Endodermal cell (in vitro differentiated cells): ENCODE measurements around the gene TUBA8. TPM values are rescaled to one million over a fixed set of nuclear protein-coding genes. Genes with fewer than 3 reads are reported as not detected.
"Not testable (repeated sequence)": the region's sequence is repeated elsewhere in the genome, so short reads cannot be mapped to it uniquely, and the experiment has no call there.

ENCODE experiments used
- DNase-seq: peaks from one replicate; pipeline ENCODE4 v3.0.0-alpha.2; 2017
- H3K27ac ChIP-seq: 2 replicates; pipeline ENCODE4 v1.5.1; 2013; ENCODE audit warnings: mild to moderate bottlenecking, low read depth, low read length, moderate library complexity
- H3K27me3 ChIP-seq: 2 replicates; pipeline ENCODE4 v1.6.1; 2013; ENCODE audit warnings: mild to moderate bottlenecking, low read length, moderate library complexity; ENCODE audit not compliant: insufficient read depth, control insufficient read depth, poor library complexity, severe bottlenecking
- H3K36me3 ChIP-seq: 2 replicates; pipeline ENCODE4 v1.7.0; 2013; ENCODE audit warnings: mild to moderate bottlenecking, low read length, moderate library complexity; ENCODE audit not compliant: control insufficient read depth, insufficient read depth
- H3K4me1 ChIP-seq: one replicate; pipeline ENCODE4 v1.7.0; 2013; ENCODE audit warnings: low read length; ENCODE audit not compliant: control insufficient read depth, insufficient read depth
- H3K4me3 ChIP-seq: 2 replicates; pipeline ENCODE4 v1.5.1; 2013; ENCODE audit warnings: mild to moderate bottlenecking, low read length, moderate library complexity
- H3K9ac ChIP-seq: 2 replicates; pipeline ENCODE4 v1.6.1; 2013; ENCODE audit warnings: mild to moderate bottlenecking, low read length, moderate library complexity; ENCODE audit not compliant: poor library complexity, severe bottlenecking; ENCODE audit errors: extremely low read depth
- H3K9me3 ChIP-seq: 2 replicates; pipeline ENCODE4 v1.6.1; 2013; ENCODE audit warnings: mild to moderate bottlenecking, low read length, moderate library complexity; ENCODE audit not compliant: control insufficient read depth
- H3K27ac Mint-ChIP-seq: 2 replicates; pipeline ENCODE4 v1.8.0; 2020; ENCODE audit warnings: mixed read lengths
- H3K27me3 Mint-ChIP-seq: 2 replicates; pipeline ENCODE4 v1.8.0; 2021; ENCODE audit warnings: mild to moderate bottlenecking, mixed read lengths; ENCODE audit not compliant: insufficient read depth
- H3K36me3 Mint-ChIP-seq: 2 replicates; pipeline ENCODE4 v1.8.0; 2020; ENCODE audit warnings: low read depth, mixed read lengths
- H3K4me1 Mint-ChIP-seq: 2 replicates; pipeline ENCODE4 v1.8.0; 2020; ENCODE audit warnings: mixed read lengths
- H3K4me3 Mint-ChIP-seq: 2 replicates; pipeline ENCODE4 v1.8.0; 2020; ENCODE audit warnings: mild to moderate bottlenecking, moderate library complexity, mixed read lengths
- H3K9me3 Mint-ChIP-seq: 2 replicates; pipeline ENCODE4 v1.8.0; 2020; ENCODE audit warnings: mild to moderate bottlenecking, mixed read lengths
- CTCF ChIP-seq: fragments of 200-600 bp; sonication (generic); conservative IDR thresholded peaks from 2 replicates; pipeline ENCODE4 v1.5.0; 2021; ENCODE audit warnings: antibody characterized with exemption, mild to moderate bottlenecking
- WGBS, 2 experiments: methylation state at CpG; one replicate each; pipeline versions ENCODE4 v1.1.5 to v1.1.7; 2013; ENCODE audit warnings: missing lambda C conversion rate in 2 of 2, mixed read lengths in 1 of 2; ENCODE audit not compliant: insufficient coverage in 1 of 2, insufficient read length in 1 of 2; 5-methylcytosine and 5-hydroxymethylcytosine counted together
- total RNA-seq, 2 donors: library from RNA; stranded (reverse); fragmentation: NEBNext Ultra II Directional in 1 of 2; extraction: Animal tissue kit (Norgen Biotek cat#: 25700) in 1 of 2; gene quantifications; 2 replicates in 1 of 2; 3 replicates in 1 of 2; pipeline ENCODE4 v1.2.1, GENCODE V29; 2021

Gene TUBA8
- total RNA-seq, 2 donors from 2014 or later = 0.58 to 0.66 TPM

- H3K4me3 Mint-ChIP-seq = no peak overlapping the region
- H3K9ac ChIP-seq = no peak overlapping the region
These were observed 46.5 kb downstream of the TUBA8 start for GRCh38 chr22:18156878-18157713.

GRCh38 chr22:18157714-18158028, 47.1 kb downstream of the TUBA8 start:
- no peak overlapping the region for H3K27ac ChIP-seq
- no peak for TF ChIP-seq CTCF
- peaks cover 6% of the 10 kb centered on the region for H3K4me1 Mint-ChIP-seq
- no peak overlapping the region for H3K27ac Mint-ChIP-seq
- H3K27me3 ChIP-seq = no peaks in the 10 kb centered on the region
- H3K4me1 ChIP-seq = no peaks in the 10 kb centered on the region
- H3K36me3 ChIP-seq = no peaks in the 10 kb centered on the region
- WGBS, 2 experiments = 59 to 63% methylated on average over 12 of the region's 12 CpGs
- H3K9me3 Mint-ChIP-seq = no peaks in the 10 kb centered on the region
- H3K27me3 Mint-ChIP-seq = peaks cover 2% of the 10 kb centered on the region
- H3K4me3 ChIP-seq = no peak overlapping the region
- H3K9ac ChIP-seq = no peak overlapping the region
- DNase-seq = no peak
- no peaks in the 10 kb centered on the region for H3K36me3 Mint-ChIP-seq
- H3K4me3 Mint-ChIP-seq = no peak overlapping the region
- no peaks in the 10 kb centered on the region for H3K9me3 ChIP-seq

More at GRCh38 chr22:18156878-18157713, 46.5 kb downstream of the TUBA8 start:
- DNase-seq = peak; percentile 95
- Histone ChIP-seq H3K27ac (no peak overlapping the region), H3K4me1 (no peaks in the 10 kb centered on the region), H3K36me3 (no peaks in the 10 kb centered on the region), H3K9me3 (no peaks in the 10 kb centered on the region), H3K4me3 (no peak overlapping the region), H3K27me3 (no peaks in the 10 kb centered on the region)
- Mint-ChIP-seq H3K4me1 (peaks cover 6% of the 10 kb centered on the region), H3K27ac (no peak overlapping the region), H3K27me3 (peaks cover 2% of the 10 kb centered on the region), H3K9me3 (no peaks in the 10 kb centered on the region), H3K36me3 (no peaks in the 10 kb centered on the region)
- TF ChIP-seq CTCF = peak; percentile 87
- WGBS, 2 experiments = 35 to 51% methylated on average over 15 to 24 of the region's 24 CpGs

- not testable (repeated sequence) for H3K27me3 Mint-ChIP-seq, H3K4me3 ChIP-seq, H3K4me1 ChIP-seq, H3K9me3 Mint-ChIP-seq, H3K36me3 ChIP-seq, H3K9ac ChIP-seq, H3K27me3 ChIP-seq, H3K27ac Mint-ChIP-seq, H3K4me1 Mint-ChIP-seq, H3K36me3 Mint-ChIP-seq, H3K27ac ChIP-seq, H3K9me3 ChIP-seq, H3K4me3 Mint-ChIP-seq
- WGBS, 2 experiments = 96 to 100% methylated on average over 3 to 8 of the region's 8 CpGs
- DNase-seq = peak; percentile 19
These were observed 50.0 kb downstream of the TUBA8 start for GRCh38 chr22:18160641-18161040.

- H3K27ac Mint-ChIP-seq, H3K9ac ChIP-seq, H3K4me3 Mint-ChIP-seq, H3K9me3 ChIP-seq, H3K4me1 ChIP-seq, H3K4me3 ChIP-seq, H3K36me3 ChIP-seq, H3K27me3 ChIP-seq, H3K36me3 Mint-ChIP-seq, H3K27me3 Mint-ChIP-seq, H3K27ac ChIP-seq, H3K4me1 Mint-ChIP-seq, H3K9me3 Mint-ChIP-seq: not testable (repeated sequence)
- peak; percentile 46 for DNase-seq
- peak; percentile 19 for TF ChIP-seq CTCF
- WGBS, 2 experiments = 84 to 86% methylated on average over 3 to 5 of the region's 7 CpGs
These were observed 53.2 kb downstream of the TUBA8 start for GRCh38 chr22:18163843-18164242.

GRCh38 chr22:18164584-18164983, 54.0 kb downstream of the TUBA8 start:
- H3K27ac Mint-ChIP-seq, H3K4me1 ChIP-seq, H3K4me3 ChIP-seq, H3K9ac ChIP-seq, H3K9me3 Mint-ChIP-seq, H3K27me3 Mint-ChIP-seq, H3K27me3 ChIP-seq, H3K4me3 Mint-ChIP-seq, H3K27ac ChIP-seq, H3K4me1 Mint-ChIP-seq, H3K36me3 ChIP-seq, H3K9me3 ChIP-seq, DNase-seq, H3K36me3 Mint-ChIP-seq: not testable (repeated sequence)
- 59 to 60% methylated on average over 2 to 5 of the region's 8 CpGs for WGBS, 2 experiments
